T-helper 1 cell treated with Interleukin-12 subunit alpha and Interleukin-12 subunit beta and Interleukin-4 antibody, amounts not matched to agents 30 ng/mL and 1 ng/mL, for 36 hours (primary cell): ENCODE measurements around the gene THAP11. TPM values are rescaled to one million over a fixed set of nuclear protein-coding genes. Genes with fewer than 3 reads are reported as not detected.

Source experiments
- intact Hi-C: fragments of 100-400 bp; cut with micrococcal nuclease; formaldehyde crosslinking; loops from one replicate; pipeline ENCODE4 v1.15.1; 2024
- total RNA-seq: library from RNA; stranded (reverse); gene quantifications from 2 replicates; pipeline ENCODE4 v1.2.3, GENCODE V29; 2022

THAP11 gene
- total RNA-seq, 1 donor from 2014 or later: 42.0 TPM

DNA sequence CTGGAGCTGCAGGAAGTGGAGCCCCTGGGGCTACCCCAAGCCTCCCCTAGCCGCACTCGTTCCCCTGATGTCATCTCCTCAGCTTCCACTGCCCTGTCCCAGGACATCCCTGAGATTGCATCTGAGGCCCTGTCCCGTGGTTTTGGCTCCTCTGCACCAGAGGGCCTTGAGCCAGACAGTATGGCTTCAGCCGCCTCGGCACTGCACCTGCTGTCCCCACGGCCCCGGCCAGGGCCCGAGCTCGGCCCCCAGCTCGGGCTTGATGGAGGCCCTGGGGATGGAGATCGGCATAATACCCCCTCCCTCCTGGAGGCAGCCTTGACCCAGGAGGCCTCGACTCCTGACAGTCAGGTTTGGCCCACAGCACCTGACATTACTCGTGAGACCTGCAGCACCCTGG, 38.5 kb downstream of the THAP11 start:
- intact Hi-C loops: no loop called here

- intact Hi-C loops: no loop called here
Measured at GRCh38 chr16:67881621-67882161, 39.6 kb downstream of the THAP11 start.

GRCh38 chr16:67882374-67883145, 40.4 kb downstream of the THAP11 start:
- intact Hi-C loops: loop anchor here (1.0 kb wide), 5 partner anchors 11 to 347 kb away; partner anchors contain the start of gene PSKH1

- intact Hi-C loops: loop anchor here (1.0 kb wide), 5 partner anchors 10 to 346 kb away; partner anchors contain the start of gene PSKH1
Measured at GRCh38 chr16:67883146-67883871, 41.2 kb downstream of the THAP11 start.

- intact Hi-C loops: loop anchor here (1.0 kb wide), 5 partner anchors 9 to 345 kb away; partner anchors contain the start of gene PSKH1
Measured at GRCh38 chr16:67883872-67884261, 41.7 kb downstream of the THAP11 start.

- intact Hi-C loops: no loop called here
Measured at GRCh38 chr16:67884684-67885083, 42.6 kb downstream of the THAP11 start, which contains the start of gene NRN1L. Gene NRN1L (plus strand): TSS chr16:67884885. CDS start chr16:67884904, 19 bp downstream.

DNA sequence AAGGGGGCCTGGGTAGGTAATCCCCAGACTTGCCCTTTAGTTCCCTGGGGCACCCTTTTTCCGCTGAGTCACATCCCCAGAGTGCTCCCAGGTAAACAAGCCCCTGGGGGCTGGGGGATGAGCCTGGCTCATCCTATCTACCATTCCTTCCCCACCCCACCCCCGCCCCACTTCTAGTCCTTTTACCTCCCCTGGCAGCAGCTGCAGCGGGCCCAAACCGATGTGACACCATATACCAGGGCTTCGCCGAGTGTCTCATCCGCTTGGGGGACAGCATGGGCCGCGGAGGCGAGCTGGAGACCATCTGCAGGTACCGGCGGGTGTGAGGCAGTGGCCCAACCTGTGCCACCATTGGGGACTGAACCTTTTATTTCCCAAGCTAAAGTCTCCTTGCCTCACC, 43.4 kb downstream of the THAP11 start:
- intact Hi-C loops: no loop called here

- intact Hi-C loops: no loop called here
Measured at GRCh38 chr16:67885976-67886375, 43.9 kb downstream of the THAP11 start.

DNA sequence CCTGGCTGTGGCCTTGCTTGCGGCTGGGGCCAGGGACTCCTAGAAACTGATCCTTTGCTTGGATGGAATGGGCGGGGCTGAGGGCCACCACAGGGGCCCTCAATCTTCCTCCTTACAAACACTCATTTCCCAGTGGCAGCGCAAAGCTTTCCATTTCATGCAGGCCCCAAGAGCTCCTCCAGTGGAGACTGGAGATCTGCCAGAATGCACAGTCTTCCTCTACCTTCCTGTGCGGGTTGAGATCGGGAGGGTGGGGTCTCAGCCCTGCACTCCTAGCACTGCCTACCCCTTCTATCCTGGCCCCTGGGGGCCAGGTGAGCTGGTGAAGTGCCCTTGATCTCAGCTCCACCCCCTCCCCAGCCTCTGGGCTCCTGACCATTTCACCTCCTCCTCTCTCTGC, 44.3 kb downstream of the THAP11 start:
- intact Hi-C loops: no loop called here

DNA sequence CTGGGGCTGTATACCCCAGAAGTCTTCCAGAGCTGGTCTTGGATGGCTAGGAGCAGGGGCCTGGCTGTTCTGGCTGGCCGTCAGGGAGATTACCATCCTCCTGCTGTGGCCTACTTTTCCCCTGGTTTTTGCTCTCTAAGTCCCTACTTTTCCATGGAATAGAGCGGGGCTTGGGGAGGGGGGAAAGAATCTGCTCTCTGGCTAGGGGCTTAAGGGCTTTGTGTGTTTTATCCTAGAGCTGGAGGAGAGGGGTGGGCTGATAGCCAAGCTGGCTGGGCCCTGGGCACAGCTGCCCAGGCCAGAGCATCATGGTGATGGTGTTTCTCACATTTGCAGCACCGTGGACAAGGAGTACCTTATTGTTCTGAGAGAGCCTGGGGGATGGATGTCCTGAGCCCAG, 46.2 kb downstream of the THAP11 start:
- intact Hi-C loops: no loop called here

DNA sequence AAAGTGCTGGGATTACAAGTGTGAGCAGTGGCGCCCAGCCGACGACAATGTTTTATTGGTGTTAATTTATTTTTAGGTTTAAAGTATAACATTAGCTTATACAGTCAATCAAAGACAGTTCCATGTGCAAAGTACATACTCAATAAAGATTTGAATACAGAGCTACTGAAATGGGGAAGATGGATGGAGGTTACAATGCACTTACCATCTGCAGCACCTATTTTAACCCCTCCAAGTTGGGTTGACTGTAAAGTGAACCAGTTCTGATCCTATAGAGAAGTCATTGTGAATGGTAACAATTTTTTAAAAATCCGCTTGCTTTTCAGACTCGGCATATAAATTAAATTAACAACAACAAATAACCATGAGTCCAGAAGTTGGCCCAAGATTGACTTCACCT, 50.3 kb downstream of the THAP11 start:
- intact Hi-C loops: no loop called here

DNA sequence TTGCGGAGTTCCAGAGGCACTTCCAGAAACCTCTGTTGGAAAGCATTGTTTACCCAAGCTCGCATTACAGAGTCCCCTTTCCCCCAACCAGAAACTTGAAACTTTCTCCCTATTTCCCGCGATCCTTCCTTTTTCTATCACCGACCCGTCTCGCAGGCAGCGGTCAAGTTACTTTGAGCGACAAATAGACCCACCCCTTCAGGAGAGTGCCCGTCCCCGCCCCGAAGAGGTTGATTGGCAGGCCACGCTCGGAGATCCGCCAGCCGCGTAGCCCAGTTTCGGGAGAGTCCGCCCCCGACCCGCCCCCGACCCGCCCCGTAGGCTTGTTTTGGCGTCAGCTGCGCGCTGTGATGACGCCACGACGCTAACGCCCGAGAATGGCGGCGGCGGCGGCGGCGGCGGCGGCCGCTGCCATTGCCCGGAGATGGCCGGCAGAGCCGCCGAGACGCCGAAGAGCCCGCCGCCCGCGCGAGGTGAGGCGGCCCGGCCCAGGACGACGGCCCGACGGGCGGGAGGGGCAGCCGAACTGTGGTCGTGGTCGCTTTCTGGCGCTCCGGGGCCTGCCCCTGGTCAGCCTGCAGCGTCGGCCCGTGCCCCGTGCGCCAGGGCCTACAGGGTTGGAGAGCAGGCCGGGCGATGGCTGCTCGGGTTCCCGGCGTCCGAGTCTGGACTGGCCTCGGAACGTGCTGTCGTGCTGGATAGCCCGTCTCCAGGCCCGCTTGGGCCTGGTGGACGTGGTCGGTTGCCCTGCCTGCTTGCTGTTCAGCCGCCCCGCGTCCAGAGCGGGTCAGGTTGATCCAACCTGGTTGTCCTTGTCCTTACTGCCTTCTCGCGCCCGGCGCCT, 51.0 kb downstream of the THAP11 start, which contains the start of gene PSKH1:
Gene PSKH1 (plus strand): TSS at position 356 of the 844 bp plus-strand sequence. CDS start 15,496 bp downstream, outside the sequence.
- intact Hi-C loops: loop anchor here (1.0 kb wide), 14 partner anchors 10 to 331 kb away; partner anchors contain the start of genes ACD, CTCF, DDX28 and DPEP2

Other genes with a start within 250 kb of the THAP11 start
- gene CARMIL2, start 197.2 kb upstream of the THAP11 start, total RNA-seq: 206 and 225 TPM in 2 replicates
- gene ACD, start 182.1 kb upstream of the THAP11 start, total RNA-seq: 39.9 and 42.8 TPM in 2 replicates
- gene PARD6A, start 181.4 kb upstream of the THAP11 start, total RNA-seq: 10.2 and 11.1 TPM in 2 replicates
- gene ENKD1, start 175.6 kb upstream of the THAP11 start, total RNA-seq: 8.5 and 9.0 TPM in 2 replicates
- gene C16orf86, start 175.5 kb upstream of the THAP11 start, total RNA-seq: 1.9 and 3.2 TPM in 2 replicates
- 13.4 and 15.2 TPM in 2 replicates for gene GFOD2, start 123.0 kb upstream of the THAP11 start, total RNA-seq
- gene RANBP10, start 35.8 kb upstream of the THAP11 start, total RNA-seq: 34.4 and 36.4 TPM in 2 replicates
- 0.32 and 0.61 TPM in 2 replicates for gene TSNAXIP1, start 35.4 kb upstream of the THAP11 start, total RNA-seq
- 126 and 132 TPM in 2 replicates for gene NUTF2, start 4.6 kb downstream of the THAP11 start, total RNA-seq
- 56.0 and 60.9 TPM in 2 replicates for gene CENPT, start 5.4 kb downstream of the THAP11 start, total RNA-seq
- gene EDC4, start 30.7 kb downstream of the THAP11 start, total RNA-seq: 120 and 137 TPM in 2 replicates
- 0.59 TPM in 1 of 2 replicates, not detected in the other for gene NRN1L, start 42.6 kb downstream of the THAP11 start, total RNA-seq
- gene PSKH1, start 50.9 kb downstream of the THAP11 start, total RNA-seq: 24.0 and 24.1 TPM in 2 replicates
- gene CTRL, start 89.5 kb downstream of the THAP11 start, total RNA-seq: 9.5 and 10.9 TPM in 2 replicates
- gene PSMB10, start 94.5 kb downstream of the THAP11 start, total RNA-seq: 357 and 364 TPM in 2 replicates
- 16.0 and 24.7 TPM in 2 replicates for gene LCAT, start 101.8 kb downstream of the THAP11 start, total RNA-seq
- 48.1 and 48.6 TPM in 2 replicates for gene SLC12A4, start 126.3 kb downstream of the THAP11 start, total RNA-seq
- 0.12 and 0.22 TPM in 2 replicates for gene DPEP3, start 138.2 kb downstream of the THAP11 start, total RNA-seq
- 14.4 and 16.1 TPM in 2 replicates for gene DPEP2, start 157.2 kb downstream of the THAP11 start, total RNA-seq
- gene DPEP2NB, start 173.6 kb downstream of the THAP11 start, total RNA-seq: not detected in 2 replicates
- 17.9 and 18.0 TPM in 2 replicates for gene DDX28, start 180.9 kb downstream of the THAP11 start, total RNA-seq
- 24.8 and 27.8 TPM in 2 replicates for gene DUS2, start 181.0 kb downstream of the THAP11 start, total RNA-seq
- gene NFATC3, start 243.1 kb downstream of the THAP11 start, total RNA-seq: 149 and 150 TPM in 2 replicates